ACHN (cell line): ENCODE results near the gene MOSPD3.
A peak's percentile ranks its signal among the peaks of the same experiment; 100 is the strongest.

Experiments
- DNase-seq: peaks from one replicate; pipeline ENCODE4 v3.0.0-alpha.2; 2015
- in situ Hi-C: cut with HindIII; loops from 2 replicates; pipeline ENCODE4 v1.10.0; 2017; ENCODE audit warnings: low sequenced_read_pairs, low pct_ligation_motif_present, low pct_unique_long_range_greater_than_20kb

MOSPD3 gene

GRCh38 chr7:100612730-100613390, 520 bp downstream of the MOSPD3 start:
- in situ Hi-C loops: no loop called here
- no peak for DNase-seq

DNA sequence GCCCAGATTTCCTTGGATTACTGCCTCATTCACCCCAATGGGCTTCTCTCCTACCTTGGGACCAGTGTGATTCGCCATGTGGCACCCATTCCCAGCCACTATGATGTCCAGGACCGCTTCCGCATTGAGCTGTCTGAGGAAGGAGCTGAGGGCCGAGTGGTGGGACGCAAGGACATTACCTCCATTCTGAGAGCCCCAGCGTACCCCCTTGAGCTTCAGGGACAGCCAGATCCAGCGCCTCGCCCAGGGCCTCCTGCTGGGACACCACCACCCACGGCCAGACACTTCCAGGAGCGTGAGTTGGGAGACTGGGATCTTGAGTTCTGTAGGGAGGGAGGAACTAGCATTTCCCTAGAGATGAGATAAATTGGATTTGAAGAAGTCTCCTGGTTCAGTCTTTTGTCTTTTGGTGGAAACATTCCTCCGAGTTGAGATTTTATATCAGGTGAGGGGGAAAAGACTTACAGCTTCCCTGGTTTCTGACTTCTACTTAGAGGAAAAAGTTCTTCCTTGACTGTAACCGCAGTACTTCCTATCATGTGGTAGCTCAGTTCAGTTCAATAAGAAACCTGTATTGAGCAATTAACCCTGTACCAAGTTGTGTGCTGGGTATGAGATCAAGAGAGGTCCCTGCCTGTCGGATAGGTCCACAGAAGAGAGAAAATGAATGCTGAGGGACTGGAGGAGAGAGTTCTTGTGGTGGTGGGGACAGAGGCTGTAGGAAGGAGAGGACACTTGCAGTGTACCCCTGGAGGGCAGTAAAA, 1.3 kb downstream of the MOSPD3 start:
- in situ Hi-C loops: no loop called here
- no peak for DNase-seq

- DNase-seq: no peak
- in situ Hi-C loops: no loop called here
These were observed 2.0 kb downstream of the MOSPD3 start for GRCh38 chr7:100614308-100614861.

GRCh38 chr7:100620239-100620638, 7.9 kb downstream of the MOSPD3 start:
- in situ Hi-C loops: no loop called here
- DNase-seq: no peak

GRCh38 chr7:100620804-100621203, 8.5 kb downstream of the MOSPD3 start:
- in situ Hi-C loops: no loop called here
- no peak for DNase-seq

GRCh38 chr7:100621554-100621953, 9.2 kb downstream of the MOSPD3 start:
- in situ Hi-C loops: no loop called here
- DNase-seq: no peak

DNA sequence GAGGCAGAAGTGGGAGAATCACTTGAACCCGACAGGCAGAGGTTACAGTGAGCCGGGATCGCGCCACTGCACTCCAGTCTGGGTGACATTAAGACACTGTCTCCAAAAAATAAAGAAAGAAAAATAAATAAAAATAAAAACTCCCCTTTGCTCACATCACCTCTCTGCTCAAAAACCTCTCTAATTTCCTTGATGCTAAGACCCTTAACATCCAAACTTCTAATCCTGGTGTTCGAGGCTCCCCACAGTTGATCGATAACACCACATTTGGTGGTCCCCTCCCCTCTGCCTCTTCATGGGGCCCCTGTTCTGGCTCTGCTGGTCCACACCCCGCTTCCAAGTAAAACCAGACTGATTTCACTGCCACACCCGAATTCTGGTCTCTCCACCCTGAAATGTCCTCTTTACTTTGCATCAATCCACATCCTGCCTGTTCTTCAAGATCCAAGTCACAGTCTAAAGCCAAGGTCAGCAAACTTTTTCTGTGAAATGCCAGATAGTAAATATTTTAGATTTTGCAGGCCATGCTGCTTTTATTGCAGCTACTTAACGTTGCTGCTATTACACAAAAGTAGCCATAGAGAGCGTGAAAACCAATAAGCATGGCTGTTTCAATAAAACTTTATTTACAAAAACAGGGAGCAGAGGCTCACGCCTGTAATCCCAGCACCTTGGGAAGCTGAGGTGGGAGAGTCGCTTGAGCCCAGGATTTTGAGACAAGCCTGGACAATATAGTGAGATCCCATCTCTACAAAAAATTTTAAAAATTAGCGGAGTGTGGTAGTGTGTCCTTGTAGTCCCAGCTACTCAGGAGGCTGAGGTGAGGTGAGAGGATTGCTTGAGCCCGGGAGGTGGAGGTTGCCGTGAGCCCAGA, 11.8 kb downstream of the MOSPD3 start:
- in situ Hi-C loops: no loop called here
- DNase-seq: no peak

- no peak for DNase-seq
- in situ Hi-C loops: no loop called here
These were observed 13.7 kb downstream of the MOSPD3 start for GRCh38 chr7:100626055-100626454.

DNA sequence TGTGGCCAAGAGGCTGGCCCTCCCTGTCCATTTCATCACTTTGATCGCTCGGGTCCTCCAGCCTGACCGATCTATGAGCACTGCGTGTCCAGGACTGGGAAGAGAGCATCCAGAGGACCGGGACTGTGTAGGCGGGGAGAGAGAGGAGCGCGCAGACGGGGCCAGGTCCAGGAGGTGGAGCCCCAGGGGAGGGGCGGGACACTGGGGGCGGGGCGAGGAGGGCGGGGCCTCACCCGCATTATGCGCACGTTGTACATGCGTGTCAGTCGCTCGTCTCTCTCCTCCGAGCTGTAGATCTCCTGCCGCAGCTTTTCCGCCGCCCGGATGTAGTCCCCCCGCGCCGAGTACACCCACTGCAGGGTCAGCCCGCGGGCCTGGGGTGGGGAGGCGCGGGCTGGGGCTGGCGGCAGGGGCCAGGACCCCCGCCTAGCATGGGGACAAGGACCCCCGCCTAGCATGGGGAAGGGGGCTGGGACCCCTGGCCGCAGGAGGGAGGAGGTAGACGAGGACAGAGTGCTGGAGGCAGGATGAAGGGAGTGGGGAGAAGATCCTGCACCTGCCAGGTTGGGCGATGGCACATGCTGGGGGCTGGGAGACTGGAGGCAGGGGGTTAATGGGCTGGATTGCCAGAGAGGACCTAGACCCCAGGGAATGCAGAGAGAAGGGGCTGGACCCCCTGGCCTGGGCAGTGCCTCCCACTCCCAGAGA, 14.3 kb downstream of the MOSPD3 start:
- peak; percentile 85 for DNase-seq
- in situ Hi-C loops: no loop called here

DNA sequence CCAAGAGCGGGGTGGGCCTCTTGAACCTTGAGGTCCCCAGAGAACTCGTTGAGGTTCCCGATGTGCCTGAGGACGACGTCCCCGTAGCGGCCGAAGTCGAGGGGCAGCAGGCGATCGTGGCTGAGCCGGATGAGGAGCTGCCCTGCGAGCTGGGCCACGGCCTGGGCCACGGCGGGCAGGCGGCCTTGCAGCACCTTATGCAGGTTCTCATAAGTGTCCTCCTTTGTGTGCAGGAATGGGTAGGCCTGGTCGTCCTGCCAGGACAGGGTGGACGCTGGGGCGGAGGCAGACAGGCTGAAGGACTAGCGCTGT, 14.9 kb downstream of the MOSPD3 start:
- no peak for DNase-seq
- in situ Hi-C loops: no loop called here

DNA sequence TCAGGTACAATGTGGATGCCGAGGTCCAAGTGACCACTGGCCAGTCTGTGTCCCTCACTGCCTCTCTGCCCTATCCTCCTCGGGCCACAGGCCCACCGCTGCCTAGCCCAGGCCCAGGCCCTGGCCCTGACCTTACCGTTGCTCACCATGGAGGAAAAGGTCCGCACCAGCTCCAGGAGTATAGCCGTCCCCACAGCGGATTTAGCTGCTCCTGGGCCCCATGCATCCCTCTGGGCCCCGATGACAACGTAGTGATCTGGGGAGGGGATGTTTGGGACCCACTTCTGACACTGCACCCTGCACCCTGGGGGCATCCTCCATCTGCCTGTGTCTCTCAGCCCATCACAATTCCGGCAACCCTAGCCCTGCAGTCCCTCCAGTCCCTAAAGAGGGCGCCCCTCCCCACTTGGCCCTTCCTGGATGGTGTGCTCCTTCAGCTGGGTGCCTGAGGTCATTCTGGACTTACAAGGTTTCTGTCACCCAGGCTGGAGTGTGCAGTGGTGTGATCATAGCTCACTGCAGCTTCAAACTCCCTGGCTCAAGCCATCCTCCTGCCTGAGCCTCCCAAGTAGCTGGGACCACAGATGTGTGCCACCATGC, 16.9 kb downstream of the MOSPD3 start:
- in situ Hi-C loops: no loop called here
- DNase-seq: peak; percentile 63

GRCh38 chr7:100630066-100630465, 17.7 kb downstream of the MOSPD3 start:
- in situ Hi-C loops: no loop called here
- no peak for DNase-seq

GRCh38 chr7:100632951-100633717, 20.8 kb downstream of the MOSPD3 start:
- peak; percentile 68 for DNase-seq
- in situ Hi-C loops: no loop called here

- in situ Hi-C loops: no loop called here
- no peak for DNase-seq
These were observed 27.7 kb downstream of the MOSPD3 start for GRCh38 chr7:100639995-100640516.

DNA sequence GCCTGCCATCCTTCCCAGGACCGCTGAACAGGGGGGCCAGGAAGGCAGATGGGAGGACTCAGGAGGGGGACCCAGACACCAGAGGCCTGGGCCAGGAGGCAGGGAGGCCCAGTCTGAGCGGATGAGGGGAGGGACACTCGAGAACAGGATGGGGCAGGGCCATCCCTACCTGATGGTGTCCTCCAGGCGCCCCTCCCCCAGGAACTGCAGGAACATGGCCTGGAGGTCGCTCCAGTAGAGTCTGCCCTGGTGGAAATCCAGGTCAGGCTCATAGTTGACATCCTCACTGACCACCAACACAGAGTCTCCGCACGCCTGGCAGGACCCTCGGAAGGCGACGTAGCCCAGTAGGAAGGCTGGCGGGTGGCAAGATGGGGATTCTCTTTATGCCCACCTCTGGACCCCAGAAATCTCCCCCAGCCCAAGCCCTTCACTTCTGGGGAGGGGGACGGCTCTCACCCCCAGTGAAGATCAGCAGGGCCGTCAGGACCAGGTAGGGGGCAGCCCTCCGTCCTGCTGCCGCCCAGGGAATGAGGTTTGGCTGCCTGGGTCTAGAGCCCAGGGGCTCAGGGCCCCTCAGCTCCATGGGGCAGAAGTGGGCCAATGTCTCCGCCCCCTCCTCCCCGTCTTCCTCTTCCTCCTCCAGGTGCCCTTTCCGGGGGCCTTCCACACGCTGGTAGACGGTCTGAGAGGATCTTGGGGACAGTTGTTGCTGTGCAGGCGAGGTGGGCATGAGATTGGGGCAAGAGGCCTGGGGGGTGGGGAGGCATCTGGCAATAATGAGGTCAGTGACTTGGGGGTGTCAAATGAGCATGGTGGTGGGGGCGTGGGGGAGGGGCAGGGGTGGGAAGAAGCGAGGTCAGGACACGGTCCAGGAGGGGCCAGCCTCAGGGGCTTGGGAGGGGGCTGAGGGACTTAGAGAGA, 28.4 kb downstream of the MOSPD3 start:
- in situ Hi-C loops: no loop called here
- DNase-seq: no peak

DNA sequence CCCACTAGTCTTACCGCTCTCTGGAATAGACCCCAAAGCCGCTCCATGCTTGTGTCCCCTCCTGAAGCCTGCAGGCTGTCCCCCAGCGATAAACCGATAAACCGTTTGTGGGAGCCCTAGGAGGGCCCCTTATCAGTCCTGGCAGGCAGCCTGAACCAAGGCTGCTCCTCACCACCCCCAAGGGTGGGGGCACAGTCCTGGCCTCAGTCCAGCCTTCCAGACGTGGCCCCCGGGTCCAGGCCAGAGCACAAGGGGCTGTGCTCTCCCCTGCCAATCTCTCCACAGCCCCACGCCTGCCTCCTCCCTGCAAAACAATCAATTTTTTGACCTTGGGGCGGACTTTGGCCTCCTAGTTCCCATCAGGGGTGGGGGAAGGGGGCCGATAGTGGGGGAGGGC, 29.1 kb downstream of the MOSPD3 start, which contains the start of gene TFR2:
TSS of gene TFR2 (minus strand) at position 90 of the 397 bp plus-strand sequence. CDS start at position 47, 43 bp downstream.
- in situ Hi-C loops: no loop called here
- DNase-seq: no peak
